SK-N-DZ (cell line): ENCODE results near the gene ZNF486. TPM values are rescaled to one million over a fixed set of nuclear protein-coding genes. Genes with fewer than 3 reads are reported as not detected.
"Not testable (repeated sequence)": the region's sequence is repeated elsewhere in the genome, so short reads cannot be mapped to it uniquely, and the experiment has no call there.

Experiments used
- DNase-seq: peaks from one replicate; pipeline ENCODE4 v3.0.0-alpha.2; 2015; ENCODE audit warnings: low spot score
- polyA plus RNA-seq, 2 experiments: library from polyadenylated mRNA; depleted of rRNA; stranded (reverse); fragments of >200 nt; gene quantifications; 2 replicates each; pipeline ENCODE4 v1.2.3, GENCODE V29; 2014

ZNF486 gene
- polyA plus RNA-seq (2014; cell fraction: cytosol; rRNA removed): 12.3 and 14.1 TPM in 2 replicates
- polyA plus RNA-seq (2014; cell fraction: nucleus; rRNA removed): 8.5 and 9.9 TPM in 2 replicates

- DNase-seq: peak; percentile 98
Observed at GRCh38 chr19:20167020-20167644, at the start of gene ZNF486. ZNF486 (plus strand) TSS chr19:20167214; CDS start chr19:20167331, 117 bp downstream.

- DNase-seq: not testable (repeated sequence)
Observed at GRCh38 chr19:20118064-20118839, 48.8 kb upstream of the ZNF486 start.

GRCh38 chr19:20124879-20125278 lies 42.1 kb upstream of the ZNF486 start:
- DNase-seq: no peak

- not testable (repeated sequence) for DNase-seq
Observed at GRCh38 chr19:20132933-20133332, 34.1 kb upstream of the ZNF486 start.

- not testable (repeated sequence) for DNase-seq
Observed at GRCh38 chr19:20137714-20138113, 29.3 kb upstream of the ZNF486 start.

GRCh38 chr19:20151617-20152145 lies 15.3 kb upstream of the ZNF486 start:
- DNase-seq: peak; percentile 52

GRCh38 chr19:20152506-20152905 lies 14.5 kb upstream of the ZNF486 start:
- DNase-seq: peak; percentile 62

GRCh38 chr19:20153281-20153680 lies 13.7 kb upstream of the ZNF486 start:
- no peak for DNase-seq

GRCh38 chr19:20154636-20155035 lies 12.4 kb upstream of the ZNF486 start:
- DNase-seq: peak; percentile 79

GRCh38 chr19:20162821-20163220 lies 4.2 kb upstream of the ZNF486 start:
- DNase-seq: no peak

- no peak for DNase-seq
Observed at GRCh38 chr19:20164456-20164855, 2.6 kb upstream of the ZNF486 start.

GRCh38 chr19:20165971-20166592 lies 932 bp upstream of the ZNF486 start:
- no peak for DNase-seq

- no peak for DNase-seq
Observed at GRCh38 chr19:20167651-20168122, 673 bp downstream of the ZNF486 start.

GRCh38 chr19:20171285-20171684 lies 4.3 kb downstream of the ZNF486 start:
- no peak for DNase-seq

GRCh38 chr19:20175848-20176247 lies 8.8 kb downstream of the ZNF486 start:
- DNase-seq: not testable (repeated sequence)

GRCh38 chr19:20179956-20180355 lies 12.9 kb downstream of the ZNF486 start:
- peak; percentile 31 for DNase-seq

GRCh38 chr19:20182222-20182785 lies 15.3 kb downstream of the ZNF486 start:
- no peak for DNase-seq

GRCh38 chr19:20186174-20186573 lies 19.2 kb downstream of the ZNF486 start:
- DNase-seq: no peak

GRCh38 chr19:20197747-20198146 lies 30.7 kb downstream of the ZNF486 start:
- no peak for DNase-seq

- DNase-seq: peak; percentile 3
Observed at GRCh38 chr19:20209051-20209450, 42.0 kb downstream of the ZNF486 start.

GRCh38 chr19:20214366-20214765 lies 47.4 kb downstream of the ZNF486 start:
- DNase-seq: not testable (repeated sequence)

GRCh38 chr19:20221605-20222004 lies 54.6 kb downstream of the ZNF486 start:
- DNase-seq: not testable (repeated sequence)
